H1 (cell line): Measurements from ENCODE around the gene SRRM3. TPM values are rescaled to one million over a fixed set of nuclear protein-coding genes. Genes with fewer than 3 reads are reported as not detected.

Experiments used
- ASH2L ChIP-seq: fragments of 200-600, 300-600 bp; sonication (generic); IDR thresholded peaks from one replicate; pipeline ENCODE4 v1.7.1; 2017; ENCODE audit warnings: low read length
- ATF2 ChIP-seq: IDR thresholded peaks from 2 replicates; pipeline ENCODE4 v1.6.1; 2012; ENCODE audit warnings: low read length, inconsistent platforms
- CHD1 ChIP-seq: IDR thresholded peaks from 2 replicates; pipeline ENCODE4 v1.6.1; 2012; ENCODE audit warnings: low read depth, low read length, improper control_type of control experiment
- CREB1 ChIP-seq: IDR thresholded peaks from 2 replicates; pipeline ENCODE4 v1.6.1; 2012; ENCODE audit warnings: inconsistent platforms
- CTBP2 ChIP-seq: IDR thresholded peaks from 2 replicates; pipeline ENCODE4 v1.7.0; 2011; ENCODE audit warnings: borderline replicate concordance, mild to moderate bottlenecking, moderate library complexity, mixed read lengths, low read length; ENCODE audit not compliant: insufficient read depth, insufficient read length
- CTCF ChIP-seq, 3 experiments: IDR thresholded peaks; 1 replicate in 2 of 3; 2 replicates in 1 of 3; pipeline versions ENCODE4 v1.5.1 to v1.6.1; 2011; ENCODE audit warnings: low read length in 3 of 3, mild to moderate bottlenecking in 3 of 3, inconsistent platforms in 2 of 3, low read depth in 1 of 3, moderate library complexity in 1 of 3; ENCODE audit not compliant: insufficient read depth in 1 of 3; ENCODE audit errors: control extremely low read depth in 1 of 3
- GABPA ChIP-seq: IDR thresholded peaks from 2 replicates; pipeline ENCODE4 v1.6.1; 2011; ENCODE audit warnings: mild to moderate bottlenecking, low read length, moderate library complexity, borderline replicate concordance; ENCODE audit not compliant: insufficient read depth
- GTF2F1 ChIP-seq: IDR thresholded peaks from 2 replicates; pipeline ENCODE4 v1.6.1; 2012; ENCODE audit warnings: low read depth, low read length, improper control_type of control experiment, borderline replicate concordance
- HDAC2 ChIP-seq, 2 experiments: fragments of 300-600 bp in 1 of 2; sonication (generic) in 1 of 2; IDR thresholded peaks; 2 replicates each; pipeline ENCODE4 v1.6.1; 2011 to 2012; ENCODE audit warnings: low read depth in 2 of 2, low read length in 2 of 2, mild to moderate bottlenecking in 2 of 2, moderate library complexity in 2 of 2, borderline replicate concordance in 1 of 2, inconsistent platforms in 1 of 2
- JUN ChIP-seq: IDR thresholded peaks from 2 replicates; pipeline ENCODE4 v1.6.1; 2011; ENCODE audit warnings: low read depth, mild to moderate bottlenecking, improper control_type of control experiment, low read length
- NANOG ChIP-seq: IDR thresholded peaks from 2 replicates; pipeline ENCODE4 v1.6.1; 2011; ENCODE audit warnings: low read length, low read depth, mild to moderate bottlenecking, inconsistent platforms; ENCODE audit not compliant: insufficient read depth, poor library complexity, severe bottlenecking
- POLR2AphosphoS5 ChIP-seq: IDR thresholded peaks from 2 replicates; pipeline ENCODE4 v1.6.1; 2011; ENCODE audit warnings: low read depth, low read length
- RFX5 ChIP-seq: IDR thresholded peaks from 2 replicates; pipeline ENCODE4 v1.6.1; 2011; ENCODE audit warnings: low read depth, low read length, improper control_type of control experiment, borderline replicate concordance
- RXRA ChIP-seq: IDR thresholded peaks from 2 replicates; pipeline ENCODE4 v1.6.1; 2011; ENCODE audit warnings: low read depth, mild to moderate bottlenecking, low read length, moderate library complexity; ENCODE audit not compliant: insufficient read depth
- SIRT6 ChIP-seq: IDR thresholded peaks from one replicate; pipeline ENCODE4 v1.7.1; 2012; ENCODE audit warnings: low read length, inconsistent platforms
- SIX5 ChIP-seq: IDR thresholded peaks from 2 replicates; pipeline ENCODE4 v1.6.1; 2011; ENCODE audit warnings: mild to moderate bottlenecking, low read depth, low read length
- SP1 ChIP-seq: IDR thresholded peaks from 2 replicates; pipeline ENCODE4 v1.6.1; 2011; ENCODE audit warnings: low read depth, low read length
- USF2 ChIP-seq: IDR thresholded peaks from 2 replicates; pipeline ENCODE4 v1.6.1; 2011; ENCODE audit warnings: low read length, improper control_type of control experiment
- ZNF274 ChIP-seq: IDR thresholded peaks from 2 replicates; pipeline ENCODE4 v1.7.0; 2012; ENCODE audit warnings: low read length, borderline replicate concordance; ENCODE audit errors: extremely low read depth
- polyA plus RNA-seq, 7 experiments: library from polyadenylated mRNA; depleted of rRNA in 3 of 7; stranded (reverse) in 5 of 7; unstranded in 2 of 7; fragments of >200 nt in 5 of 7; fragments of 200-250 nt in 2 of 7; gene quantifications; 1 replicate in 5 of 7; 2 replicates in 1 of 7; 4 replicates in 1 of 7; pipeline versions ENCODE4 v1.2.1 to v1.2.3, GENCODE V29; 2011 to 2013; ENCODE audit warnings: missing spikeins in 2 of 7, mixed read lengths in 2 of 7
- total RNA-seq: library from RNA; stranded (reverse); fragmentation: NEBNext Ultra II Directional; extraction: Animal tissue kit (Norgen Biotek cat#: 25700); gene quantifications from 2 replicates; pipeline ENCODE4 v1.2.1, GENCODE V29; 2021

The SRRM3 gene
- total and polyA plus RNA-seq, 2 of the 8 experiments (the other 6 are each of a cell fraction or from before 2014, with no cell fraction given) = 10.4 to 17.4 TPM

- no peak for TF ChIP-seq CTBP2
- no peak for TF ChIP-seq CHD1
- TF ChIP-seq POLR2AphosphoS5 = peak; percentile 71
- TF ChIP-seq USF2 = no peak
- peak; percentile 98 for TF ChIP-seq RFX5
- no peak for TF ChIP-seq ZNF274
- TF ChIP-seq ATF2 = no peak; the same call in 1 of the 2 replicates
- TF ChIP-seq GABPA = no peak
- no peak for TF ChIP-seq SIRT6
- TF ChIP-seq RXRA = no peak
- TF ChIP-seq SIX5 = no peak
- TF ChIP-seq JUN = no peak
- peak; percentile 96 for TF ChIP-seq SP1
- TF ChIP-seq ASH2L = peak; percentile 11
- TF ChIP-seq CREB1 = peak; percentile 58
- TF ChIP-seq GTF2F1 = no peak
- no peak for TF ChIP-seq CTCF (IDR thresholded peaks at IDR 0.05; ENCODE audit: control extremely low read depth in 1 of 3, insufficient read depth in 1 of 3, low read depth in 1 of 3, low read length in 3 of 3)
- no peak for TF ChIP-seq NANOG
- peak in 1 of 2 experiments; percentile 78; a peak in 1 of 4 replicates for TF ChIP-seq HDAC2 (IDR thresholded peaks at IDR 0.05; ENCODE audit: borderline replicate concordance in 1 of 2, low read depth in 2 of 2, low read length in 2 of 2)
These were observed 116.2 kb downstream of the SRRM3 start (continued) for GRCh38 chr7:76317782-76318487.
